ENCODE data around the gene TCEANC2. TPM values are rescaled to one million over a fixed set of nuclear protein-coding genes. Genes with fewer than 3 reads are reported as not detected.
A peak's percentile ranks its signal among the peaks of the same experiment; 100 is the strongest.

Gene TCEANC2
- total and polyA plus RNA-seq, 2 of the 4 experiments (the other 2 are of a cell fraction) = 2.4 to 3.2 TPM

DNA sequence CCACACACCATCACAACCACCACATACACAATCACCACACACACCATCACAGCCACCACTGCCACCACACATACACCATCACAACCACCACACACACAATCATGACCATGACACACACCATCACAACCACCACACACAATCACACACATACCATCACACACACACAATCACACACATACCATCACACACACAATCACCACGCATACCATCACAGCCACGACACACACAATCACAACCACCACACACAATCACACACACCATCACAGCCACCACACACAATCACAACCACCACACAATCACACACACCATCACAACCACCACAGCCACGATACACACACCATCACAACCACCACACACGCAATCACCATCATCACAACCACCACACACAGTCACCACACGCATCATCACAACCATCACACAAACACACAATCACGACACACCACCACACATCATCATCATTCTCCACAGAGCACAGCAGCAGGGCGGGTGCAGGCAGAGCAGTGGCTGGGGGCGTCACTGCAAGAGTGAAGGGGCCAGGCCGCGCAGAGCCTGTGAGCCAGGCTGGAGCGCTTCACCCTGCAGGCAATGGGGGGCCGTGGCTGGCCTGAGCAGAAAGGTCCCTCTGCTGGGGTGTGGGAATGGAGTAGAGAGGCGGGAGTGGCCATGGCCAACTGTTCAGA is 66.8 kb downstream of the TCEANC2 start:
- POLR2A ChIA-PET (ENCODE audit: unreplicated experiment) = no interaction called here
- no TSS peak for BruUV-seq (replicated peaks)
- TF ChIP-seq RCOR1 (IDR thresholded peaks at IDR 0.05; ENCODE audit: insufficient replicate concordance, low read length) = no peak
- TF ChIP-seq CHD1 (IDR thresholded peaks at IDR 0.05; ENCODE audit: low read depth, low read length) = no peak
- TF ChIP-seq POLR2A (IDR thresholded peaks at IDR 0.05; ENCODE audit: low read depth, low read length) = no peak
- no peak for TF ChIP-seq BHLHE40 (IDR thresholded peaks at IDR 0.05; ENCODE audit: low read depth, low read length)
- TF ChIP-seq SMC3 (IDR thresholded peaks at IDR 0.05; ENCODE audit: low read depth, low read length) = no peak
- no peak for TF ChIP-seq MXI1 (IDR thresholded peaks at IDR 0.05; ENCODE audit: borderline replicate concordance, low read depth, low read length)
- TF ChIP-seq RFX5 (IDR thresholded peaks at IDR 0.05; ENCODE audit: low read depth, low read length) = no peak
- no peak for TF ChIP-seq FOS (IDR thresholded peaks at IDR 0.05; ENCODE audit: low read depth, low read length)
- TF ChIP-seq MAZ (IDR thresholded peaks at IDR 0.05; ENCODE audit: borderline replicate concordance, low read depth, low read length) = no peak
- TF ChIP-seq, protein P1, sequence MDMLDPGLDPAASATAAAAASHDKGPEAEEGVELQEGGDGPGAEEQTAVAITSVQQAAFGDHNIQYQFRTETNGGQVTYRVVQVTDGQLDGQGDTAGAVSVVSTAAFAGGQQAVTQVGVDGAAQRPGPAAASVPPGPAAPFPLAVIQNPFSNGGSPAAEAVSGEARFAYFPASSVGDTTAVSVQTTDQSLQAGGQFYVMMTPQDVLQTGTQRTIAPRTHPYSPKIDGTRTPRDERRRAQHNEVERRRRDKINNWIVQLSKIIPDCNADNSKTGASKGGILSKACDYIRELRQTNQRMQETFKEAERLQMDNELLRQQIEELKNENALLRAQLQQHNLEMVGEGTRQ (IDR thresholded peaks at IDR 0.05; ENCODE audit: low read depth, low read length) = no peak
- TF ChIP-seq CEBPB (IDR thresholded peaks at IDR 0.05; ENCODE audit: low read depth, low read length) = no peak
- TF ChIP-seq, protein P2, sequence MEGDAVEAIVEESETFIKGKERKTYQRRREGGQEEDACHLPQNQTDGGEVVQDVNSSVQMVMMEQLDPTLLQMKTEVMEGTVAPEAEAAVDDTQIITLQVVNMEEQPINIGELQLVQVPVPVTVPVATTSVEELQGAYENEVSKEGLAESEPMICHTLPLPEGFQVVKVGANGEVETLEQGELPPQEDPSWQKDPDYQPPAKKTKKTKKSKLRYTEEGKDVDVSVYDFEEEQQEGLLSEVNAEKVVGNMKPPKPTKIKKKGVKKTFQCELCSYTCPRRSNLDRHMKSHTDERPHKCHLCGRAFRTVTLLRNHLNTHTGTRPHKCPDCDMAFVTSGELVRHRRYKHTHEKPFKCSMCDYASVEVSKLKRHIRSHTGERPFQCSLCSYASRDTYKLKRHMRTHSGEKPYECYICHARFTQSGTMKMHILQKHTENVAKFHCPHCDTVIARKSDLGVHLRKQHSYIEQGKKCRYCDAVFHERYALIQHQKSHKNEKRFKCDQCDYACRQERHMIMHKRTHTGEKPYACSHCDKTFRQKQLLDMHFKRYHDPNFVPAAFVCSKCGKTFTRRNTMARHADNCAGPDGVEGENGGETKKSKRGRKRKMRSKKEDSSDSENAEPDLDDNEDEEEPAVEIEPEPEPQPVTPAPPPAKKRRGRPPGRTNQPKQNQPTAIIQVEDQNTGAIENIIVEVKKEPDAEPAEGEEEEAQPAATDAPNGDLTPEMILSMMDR (conservative IDR thresholded peaks at IDR 0.05; ENCODE audit: low read depth, low read length) = no peak
- TF ChIP-seq, protein P3, sequence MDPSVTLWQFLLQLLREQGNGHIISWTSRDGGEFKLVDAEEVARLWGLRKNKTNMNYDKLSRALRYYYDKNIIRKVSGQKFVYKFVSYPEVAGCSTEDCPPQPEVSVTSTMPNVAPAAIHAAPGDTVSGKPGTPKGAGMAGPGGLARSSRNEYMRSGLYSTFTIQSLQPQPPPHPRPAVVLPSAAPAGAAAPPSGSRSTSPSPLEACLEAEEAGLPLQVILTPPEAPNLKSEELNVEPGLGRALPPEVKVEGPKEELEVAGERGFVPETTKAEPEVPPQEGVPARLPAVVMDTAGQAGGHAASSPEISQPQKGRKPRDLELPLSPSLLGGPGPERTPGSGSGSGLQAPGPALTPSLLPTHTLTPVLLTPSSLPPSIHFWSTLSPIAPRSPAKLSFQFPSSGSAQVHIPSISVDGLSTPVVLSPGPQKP (IDR thresholded peaks at IDR 0.05; ENCODE audit: borderline replicate concordance, low read depth, low read length) = no peak
- TF ChIP-seq MAFK (IDR thresholded peaks at IDR 0.05; ENCODE audit: low read depth, low read length) = no peak
- no peak for TF ChIP-seq RAD21 (IDR thresholded peaks at IDR 0.05; ENCODE audit: low read length)

More for the DNA sequence above, 66.8 kb downstream of the TCEANC2 start:
- H3K56ac ChIP-seq (ENCODE audit: extremely low read depth, insufficient read depth, low read length) = no peak overlapping the region
- H3K9ac ChIP-seq (ENCODE audit: low read depth, low read length) = no peak overlapping the region
- H3K4me3 ChIP-seq (ENCODE audit: insufficient read depth, low read depth, low read length) = no peak overlapping the region
- peak overlapping the region; percentile 71 for H3K23ac ChIP-seq (ENCODE audit: low read depth, low read length)
- DNase-seq (no peak), ATAC-seq (ENCODE audit: low read depth) (no peak)
- H2AFZ ChIP-seq (replicated peaks; ENCODE audit: low read length, poor library complexity) = peak overlapping the region; percentile 56
- dilution Hi-C loops (cut with HindIII; ENCODE audit: low sequenced_read_pairs, unreplicated experiment) (no loop called here), in situ Hi-C loops (cut with MboI; ENCODE audit: low sequenced_read_pairs) (loop anchor here (10.0 kb wide), 1 partner anchor 365 kb away; no protein-coding TSS in a partner anchor), intact Hi-C loops (cut with micrococcal nuclease) (no loop called here)
- peak overlapping the region; percentile 71 for H2BK120ac ChIP-seq (ENCODE audit: low read depth, low read length)
- H2BK5ac ChIP-seq (ENCODE audit: low read depth, low read length, poor library complexity, severe bottlenecking) = peak overlapping the region; percentile 86
- H2BK15ac ChIP-seq (ENCODE audit: low read depth, low read length) = peak overlapping the region; percentile 92; the same call in 2 of the 3 replicates
- H2AK9ac ChIP-seq (replicated peaks; ENCODE audit: low read depth, low read length, poor library complexity) = peak overlapping the region; percentile 79
- peaks cover 0 to 6% of the 10 kb centered on the region in 2 experiments; a peak in 1 of 4 replicates for H3K79me1 ChIP-seq (ENCODE audit: low read depth in 1 of 2, low read length in 2 of 2)
- no peak overlapping the region for H4K5ac ChIP-seq (ENCODE audit: low read depth, low read length)
- peaks cover 33% of the 10 kb centered on the region for H3K9me1 ChIP-seq (ENCODE audit: insufficient read depth, low read length)
- H3K18ac ChIP-seq (ENCODE audit: low read depth, low read length) = no peak overlapping the region
- no peaks in the 10 kb centered on the region for H3K36me3 ChIP-seq (ENCODE audit: control insufficient read depth, insufficient read depth, low read length)
- H3K27ac ChIP-seq (ENCODE audit: insufficient read depth, low read length) = no peak overlapping the region
- no peak overlapping the region for H3K4me2 ChIP-seq (ENCODE audit: low read depth, low read length)
- 100% methylated on average over 9 of the region's 13 CpGs; no CpG with 5 or more reads in 1 of the 2 experiments for WGBS, 2 experiments (ENCODE audit: extremely low coverage in 2 of 2, insufficient read length in 1 of 2)
- peak overlapping the region; percentile 72 for H3K4ac ChIP-seq (ENCODE audit: low read depth, low read length)
- peak overlapping the region; percentile 69 for H4K91ac ChIP-seq (ENCODE audit: insufficient read depth, low read depth, low read length)
- peaks cover 9% of the 10 kb centered on the region for H3K4me1 ChIP-seq (ENCODE audit: control insufficient read depth, insufficient read depth, low read length)
- peak overlapping the region; percentile 63 for H2BK20ac ChIP-seq (ENCODE audit: low read depth, low read length)
- H3K27me3 ChIP-seq (ENCODE audit: control insufficient read depth, insufficient read depth, low read length) = no peaks in the 10 kb centered on the region; the same call in 1 of the 2 replicates
- peak overlapping the region; percentile 72 for H3K14ac ChIP-seq (replicated peaks; ENCODE audit: low read depth, low read length)
- H3K9me3 ChIP-seq (ENCODE audit: control insufficient read depth, insufficient read depth, low read length) = no peaks in the 10 kb centered on the region
- CTCF ChIA-PET = no interaction called here
- peak overlapping the region in 1 of 2 experiments; percentile 34; a peak in 2 of 4 replicates for H4K8ac ChIP-seq (ENCODE audit: low read depth in 2 of 2, low read length in 2 of 2)
- H4K20me1 ChIP-seq (ENCODE audit: insufficient read depth, low read length) = no peaks in the 10 kb centered on the region
- H2AK5ac ChIP-seq (ENCODE audit: low read depth, low read length) = peak overlapping the region; percentile 99
